ENCODE results near the gene CFLAR. TPM values are rescaled to one million over a fixed set of nuclear protein-coding genes. Genes with fewer than 3 reads are reported as not detected.
A peak's percentile ranks its signal among the peaks of the same experiment; 100 is the strongest.
"Not testable (repeated sequence)": the region's sequence is repeated elsewhere in the genome, so short reads cannot be mapped to it uniquely, and the experiment has no call there.

Gene CFLAR
- total and polyA plus RNA-seq, 5 donors: 134 to 310 (median 260) TPM

DNA sequence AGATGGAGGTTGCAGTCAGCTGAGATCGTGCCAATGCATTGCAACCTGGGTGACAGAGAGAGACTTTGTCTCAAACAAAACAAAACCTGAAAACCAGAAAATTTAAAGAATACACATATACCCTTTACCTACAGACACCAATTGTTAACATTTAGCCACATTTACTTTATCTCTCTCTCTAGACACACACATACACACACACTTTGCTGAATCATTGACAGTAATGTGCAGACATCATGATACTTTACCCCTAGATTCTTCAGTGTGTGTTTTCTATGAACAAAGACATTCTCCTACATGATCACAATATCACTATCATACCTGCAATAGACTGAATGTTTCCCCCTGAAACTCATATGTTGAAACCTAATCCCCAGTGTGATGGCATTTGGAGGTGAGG is 10.2 kb upstream of the CFLAR start:
- ATAC-seq (no peak), DNase-seq (no peak)
- H3K27me3 ChIP-seq (ENCODE audit: control insufficient read depth, insufficient read depth): no peaks in the 10 kb centered on the region
- 96% methylated on average over 1 of the region's 1 CpG for WGBS
- H3K4me3 ChIP-seq (ENCODE audit: low read length): no peak overlapping the region
- H3K27ac ChIP-seq (ENCODE audit: low read length): no peak overlapping the region
- no peaks in the 10 kb centered on the region for H3K9me3 ChIP-seq (ENCODE audit: control insufficient read depth, low read length)
- intact Hi-C loops (cut with DNase I): no loop called here
- H3K4me1 ChIP-seq (ENCODE audit: control insufficient read depth, insufficient read depth, low read length): no peaks in the 10 kb centered on the region

DNA sequence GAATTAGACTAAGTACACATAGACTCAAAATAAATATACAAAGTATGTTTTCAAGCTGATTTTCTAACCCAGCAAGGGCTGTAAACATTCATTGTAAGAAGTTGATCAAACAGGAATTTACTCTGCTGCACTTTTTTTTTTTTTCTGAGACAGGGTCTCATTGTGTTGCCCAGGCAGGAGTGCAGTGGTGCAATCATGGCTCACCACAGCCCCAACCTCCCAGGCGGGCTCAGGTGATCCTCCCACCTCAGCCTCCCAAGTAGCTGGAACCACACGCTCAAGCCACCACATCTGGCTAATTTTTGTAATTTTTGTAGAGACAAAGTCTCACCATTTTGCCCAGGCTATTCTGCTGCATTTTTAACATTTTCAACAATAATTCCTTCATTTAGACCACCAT is 8.3 kb upstream of the CFLAR start:
- H3K9me3 ChIP-seq (ENCODE audit: control insufficient read depth, low read length): no peaks in the 10 kb centered on the region
- ATAC-seq: no peak
- intact Hi-C loops (cut with DNase I): no loop called here
- H3K4me1 ChIP-seq (ENCODE audit: control insufficient read depth, insufficient read depth, low read length): no peaks in the 10 kb centered on the region
- DNase-seq: no peak
- no peaks in the 10 kb centered on the region for H3K27me3 ChIP-seq (ENCODE audit: control insufficient read depth, insufficient read depth)
- 96% methylated on average over 2 of the region's 2 CpGs for WGBS
- H3K27ac ChIP-seq (ENCODE audit: low read length): no peak overlapping the region
- H3K4me3 ChIP-seq (ENCODE audit: low read length): no peak overlapping the region

DNA sequence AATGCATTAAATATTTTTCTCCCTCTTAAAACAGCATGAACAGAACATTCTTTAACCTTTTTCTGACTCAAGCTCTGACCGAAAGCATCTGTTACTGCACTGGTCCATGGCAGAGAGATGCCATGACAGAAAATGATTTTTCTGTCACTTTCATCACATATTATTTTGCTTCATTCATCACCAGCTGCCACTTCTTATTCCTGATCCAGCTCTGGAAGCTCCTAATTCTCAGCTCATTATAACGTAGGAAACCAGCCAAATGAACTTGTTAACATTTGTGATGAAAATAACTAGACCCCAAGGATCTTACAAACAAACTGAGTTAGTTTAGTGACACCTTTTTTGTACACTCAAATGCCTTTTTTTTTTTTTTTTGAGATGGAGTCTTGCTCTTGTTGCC is 7.6 kb upstream of the CFLAR start:
- no peak for DNase-seq
- 84% methylated on average over 2 of the region's 2 CpGs for WGBS
- H3K9me3 ChIP-seq (ENCODE audit: control insufficient read depth, low read length): no peaks in the 10 kb centered on the region

DNA sequence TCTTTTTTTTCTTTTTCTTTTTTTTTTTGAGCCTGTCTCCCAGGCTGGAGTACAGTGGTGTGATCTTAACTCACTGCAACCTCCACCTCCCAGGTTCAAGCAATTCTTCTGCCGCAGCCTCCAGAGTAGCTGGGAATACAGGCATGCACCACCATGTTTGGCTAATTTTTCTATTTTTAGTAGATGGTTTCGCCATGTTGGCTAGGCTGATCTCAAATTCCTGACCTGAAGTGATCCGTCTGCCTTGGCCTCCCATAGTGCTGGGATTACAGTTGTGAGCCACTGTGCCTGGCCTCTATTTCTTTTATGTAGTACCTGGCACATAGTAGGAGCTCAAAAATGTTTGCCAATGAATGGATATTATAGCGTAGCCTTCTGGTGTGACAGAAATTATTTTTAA is 6.8 kb upstream of the CFLAR start:
- Histone ChIP-seq H3K9me3 (ENCODE audit: control insufficient read depth, low read length) (no peaks in the 10 kb centered on the region), H3K4me1 (ENCODE audit: control insufficient read depth, insufficient read depth, low read length) (no peaks in the 10 kb centered on the region), H3K27me3 (ENCODE audit: control insufficient read depth, insufficient read depth) (no peaks in the 10 kb centered on the region), H3K27ac (ENCODE audit: low read length) (no peak overlapping the region), H3K4me3 (ENCODE audit: low read length) (no peak overlapping the region)
- WGBS: 87% methylated on average over 4 of the region's 4 CpGs
- DNase-seq (no peak), ATAC-seq (no peak)
- intact Hi-C loops (cut with DNase I): no loop called here

More for the DNA sequence above, 7.6 kb upstream of the CFLAR start:
- Histone ChIP-seq H3K4me3 (ENCODE audit: low read length) (no peak overlapping the region), H3K4me1 (ENCODE audit: control insufficient read depth, insufficient read depth, low read length) (no peaks in the 10 kb centered on the region), H3K27me3 (ENCODE audit: control insufficient read depth, insufficient read depth) (no peaks in the 10 kb centered on the region), H3K27ac (ENCODE audit: low read length) (no peak overlapping the region)
- intact Hi-C loops (cut with DNase I): no loop called here
- ATAC-seq: no peak

DNA sequence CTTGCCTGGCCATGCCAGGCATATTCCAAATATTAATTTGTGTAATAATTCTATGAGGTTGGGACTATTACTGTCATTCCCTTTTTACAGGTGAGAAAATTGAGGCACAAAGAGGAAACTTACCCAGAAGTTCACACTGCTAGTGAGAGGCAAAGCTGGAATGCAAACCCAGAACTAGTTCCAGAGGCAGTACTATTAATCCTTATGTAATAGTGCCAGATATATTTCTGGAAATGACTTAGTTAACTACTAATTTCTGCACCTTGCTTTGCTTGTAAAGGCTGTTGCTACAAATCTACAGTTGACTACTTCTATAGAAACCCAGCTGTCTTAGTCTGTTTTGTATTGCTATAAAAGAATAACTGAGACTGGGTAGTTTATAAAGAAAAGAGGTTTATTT is 5.3 kb upstream of the CFLAR start:
- DNase-seq (no peak), ATAC-seq (no peak)
- no peaks in the 10 kb centered on the region for H3K9me3 ChIP-seq (ENCODE audit: control insufficient read depth, low read length)
- H3K27ac ChIP-seq (ENCODE audit: low read length): no peak overlapping the region
- H3K4me1 ChIP-seq (ENCODE audit: control insufficient read depth, insufficient read depth, low read length): peaks cover 2% of the 10 kb centered on the region
- no peaks in the 10 kb centered on the region for H3K27me3 ChIP-seq (ENCODE audit: control insufficient read depth, insufficient read depth)
- intact Hi-C loops (cut with DNase I): no loop called here
- H3K4me3 ChIP-seq (ENCODE audit: low read length): no peak overlapping the region

DNA sequence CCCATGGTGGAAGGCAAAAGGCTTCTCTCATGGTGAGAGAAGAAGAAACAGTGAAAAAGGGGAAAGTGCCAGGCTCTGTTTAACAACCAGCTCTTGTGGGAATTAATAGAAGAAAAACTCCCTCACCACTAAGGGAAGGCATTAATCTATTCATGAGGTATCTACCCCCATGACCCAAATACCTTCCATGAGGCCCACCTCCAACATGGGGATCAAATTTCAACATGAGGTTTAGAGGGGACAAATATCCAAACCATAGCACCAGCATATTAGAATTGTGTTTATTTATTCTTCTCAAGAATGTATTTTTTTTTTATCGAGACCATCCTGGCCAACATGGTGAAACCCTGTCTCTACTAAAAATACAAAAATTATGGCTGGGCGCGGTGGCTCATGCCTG is 4.9 kb upstream of the CFLAR start:
- Histone ChIP-seq H3K27ac (ENCODE audit: low read length) (no peak overlapping the region), H3K4me3 (ENCODE audit: low read length) (no peak overlapping the region), H3K4me1 (ENCODE audit: control insufficient read depth, insufficient read depth, low read length) (peaks cover 2% of the 10 kb centered on the region), H3K27me3 (ENCODE audit: control insufficient read depth, insufficient read depth) (no peaks in the 10 kb centered on the region), H3K9me3 (ENCODE audit: control insufficient read depth, low read length) (no peaks in the 10 kb centered on the region)
- ATAC-seq: no peak
- DNase-seq: no peak
- WGBS: 97% methylated on average over 3 of the region's 3 CpGs
- intact Hi-C loops (cut with DNase I): no loop called here

DNA sequence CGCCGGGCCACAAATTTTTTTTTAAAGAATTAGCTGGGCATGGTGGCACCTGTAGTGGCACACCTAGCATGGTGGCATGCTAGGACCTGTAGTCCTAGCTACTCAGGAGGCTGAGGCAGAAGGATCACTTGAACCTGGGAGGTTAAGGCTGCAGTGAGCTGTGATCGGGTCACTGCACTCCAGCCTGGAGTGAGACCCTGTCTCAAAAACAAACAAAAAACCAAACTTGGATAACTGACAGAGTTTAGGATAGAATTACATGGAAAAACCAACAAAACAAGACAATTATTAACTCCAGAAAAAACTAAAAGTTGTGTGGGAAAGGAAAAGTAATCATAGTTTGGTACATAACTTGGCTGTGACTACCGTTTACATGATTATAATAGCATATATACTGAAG is 1.6 kb upstream of the CFLAR start:
- 86% methylated on average over 4 of the region's 4 CpGs for WGBS
- Histone ChIP-seq H3K4me3 (ENCODE audit: low read length) (peak overlapping the region; percentile 16), H3K4me1 (ENCODE audit: control insufficient read depth, insufficient read depth, low read length) (peaks cover 2% of the 10 kb centered on the region), H3K27me3 (ENCODE audit: control insufficient read depth, insufficient read depth) (no peaks in the 10 kb centered on the region), H3K27ac (ENCODE audit: low read length) (no peak overlapping the region), H3K9me3 (ENCODE audit: control insufficient read depth, low read length) (no peaks in the 10 kb centered on the region)
- DNase-seq (no peak), ATAC-seq (no peak)
- intact Hi-C loops (cut with DNase I): no loop called here

DNA sequence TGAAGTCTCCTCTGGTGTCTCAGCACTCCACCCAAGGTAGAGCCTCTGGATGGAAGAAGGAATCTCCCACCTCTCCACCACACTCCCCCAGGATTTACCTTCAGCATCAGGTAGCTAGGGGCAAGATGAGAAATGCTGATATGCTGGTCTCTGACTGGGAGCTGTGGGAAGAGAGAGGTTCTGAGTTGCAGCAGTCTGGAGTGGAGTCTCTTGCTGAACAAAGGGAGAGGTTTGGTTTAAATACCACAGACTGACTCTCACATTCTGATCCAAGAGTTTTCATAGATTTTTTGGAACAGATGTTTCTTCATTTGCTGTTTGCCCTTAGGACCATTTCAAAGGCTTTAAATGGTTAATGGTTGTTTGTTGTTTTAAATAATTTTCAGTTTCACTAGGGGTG is 1.1 kb upstream of the CFLAR start:
- ATAC-seq (no peak), DNase-seq (no peak)
- Histone ChIP-seq H3K4me3 (ENCODE audit: low read length) (peak overlapping the region; percentile 16), H3K27ac (ENCODE audit: low read length) (peak overlapping the region; percentile 10), H3K9me3 (ENCODE audit: control insufficient read depth, low read length) (no peaks in the 10 kb centered on the region), H3K4me1 (ENCODE audit: control insufficient read depth, insufficient read depth, low read length) (peaks cover 2% of the 10 kb centered on the region), H3K27me3 (ENCODE audit: control insufficient read depth, insufficient read depth) (no peaks in the 10 kb centered on the region)
- intact Hi-C loops (cut with DNase I): loop anchor here in 3 of 4 donors (5.0 kb wide), 2 partner anchors 37 to 42 kb away; no protein-coding TSS in a partner anchor

DNA sequence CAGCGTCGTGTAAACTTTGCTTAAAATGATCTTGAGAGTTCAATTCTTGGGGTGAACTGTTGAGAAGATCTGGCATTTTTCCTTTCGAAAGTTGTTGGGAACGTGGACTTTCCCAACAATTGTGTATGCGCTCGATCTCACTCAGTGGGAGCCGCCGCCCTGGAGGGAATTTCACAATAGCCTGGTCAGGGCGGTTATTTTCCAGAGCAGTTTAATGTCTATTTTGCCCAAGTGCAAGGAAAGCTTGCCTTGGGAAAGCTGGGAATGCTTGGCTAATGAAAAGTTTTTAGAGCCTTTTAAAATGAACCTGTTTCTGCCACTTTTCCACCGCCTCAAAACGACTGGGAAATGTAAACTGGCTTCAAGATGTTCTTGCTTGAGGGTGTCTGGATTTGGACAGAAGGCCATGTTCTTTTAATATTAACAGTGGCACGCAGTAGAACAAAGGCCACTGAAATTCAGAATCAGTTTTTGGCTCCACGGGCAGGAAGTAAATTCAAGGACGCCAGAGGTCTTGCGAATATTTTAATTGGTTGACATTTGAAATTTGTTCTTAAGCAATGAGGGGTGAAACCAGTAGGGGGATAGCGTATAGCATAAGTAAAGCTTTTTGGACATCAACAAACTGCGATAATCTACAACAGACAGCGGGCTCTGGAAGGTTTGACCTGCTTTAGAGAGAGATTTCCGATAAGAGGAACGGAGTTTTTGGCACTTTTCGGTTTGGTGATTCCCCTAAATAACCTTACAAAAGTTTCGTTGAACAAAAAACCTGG is 1.2 kb downstream of the CFLAR start:
- Histone ChIP-seq H3K27me3 (ENCODE audit: control insufficient read depth, insufficient read depth) (no peaks in the 10 kb centered on the region), H3K27ac (ENCODE audit: low read length) (peak overlapping the region; percentile 97), H3K4me3 (ENCODE audit: low read length) (peak overlapping the region; percentile 77), H3K4me1 (ENCODE audit: control insufficient read depth, insufficient read depth, low read length) (peaks cover 3% of the 10 kb centered on the region), H3K9me3 (ENCODE audit: control insufficient read depth, low read length) (no peaks in the 10 kb centered on the region)
- peak in 2 of 3 donors; percentile 83 to 90 for DNase-seq
- ATAC-seq: peak; percentile 42 to 62
- intact Hi-C loops (cut with DNase I): loop anchor here in 3 of 4 donors (5.0 kb wide), 2 partner anchors 35 to 40 kb away; no protein-coding TSS in a partner anchor
- under 1% methylated on average over 22 of the region's 22 CpGs for WGBS

DNA sequence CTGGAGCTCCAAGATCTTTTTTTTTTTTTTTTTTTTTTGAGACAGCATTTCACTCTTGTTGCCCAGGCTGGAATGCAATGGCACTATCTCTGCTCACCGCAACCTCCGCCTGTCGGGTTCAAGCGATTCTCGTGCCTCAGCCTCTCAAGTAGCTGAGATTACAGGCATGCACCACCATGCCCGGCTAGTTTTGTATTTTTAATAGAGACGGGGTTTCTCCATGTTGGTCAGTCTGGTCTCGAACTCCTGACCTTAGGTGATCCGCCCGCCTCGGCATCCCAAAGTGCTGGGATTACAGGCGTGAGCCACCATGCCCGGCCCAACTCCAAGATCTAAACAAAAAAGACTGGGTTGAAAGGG is 1.8 kb downstream of the CFLAR start:
- WGBS: 14% methylated on average over 13 of the region's 13 CpGs
- peak overlapping the region; percentile 77 for H3K4me3 ChIP-seq (ENCODE audit: low read length)
- not testable (repeated sequence) for ATAC-seq; H3K4me1 ChIP-seq (ENCODE audit: control insufficient read depth, insufficient read depth, low read length); H3K9me3 ChIP-seq (ENCODE audit: control insufficient read depth, low read length); H3K27me3 ChIP-seq (ENCODE audit: control insufficient read depth, insufficient read depth)
- DNase-seq: peak in 2 of 3 donors; percentile 61 to 62
- peak overlapping the region; percentile 97 for H3K27ac ChIP-seq (ENCODE audit: low read length)
- intact Hi-C loops (cut with DNase I): loop anchor here in 3 of 4 donors (5.0 kb wide), 2 partner anchors 35 to 40 kb away; no protein-coding TSS in a partner anchor

DNA sequence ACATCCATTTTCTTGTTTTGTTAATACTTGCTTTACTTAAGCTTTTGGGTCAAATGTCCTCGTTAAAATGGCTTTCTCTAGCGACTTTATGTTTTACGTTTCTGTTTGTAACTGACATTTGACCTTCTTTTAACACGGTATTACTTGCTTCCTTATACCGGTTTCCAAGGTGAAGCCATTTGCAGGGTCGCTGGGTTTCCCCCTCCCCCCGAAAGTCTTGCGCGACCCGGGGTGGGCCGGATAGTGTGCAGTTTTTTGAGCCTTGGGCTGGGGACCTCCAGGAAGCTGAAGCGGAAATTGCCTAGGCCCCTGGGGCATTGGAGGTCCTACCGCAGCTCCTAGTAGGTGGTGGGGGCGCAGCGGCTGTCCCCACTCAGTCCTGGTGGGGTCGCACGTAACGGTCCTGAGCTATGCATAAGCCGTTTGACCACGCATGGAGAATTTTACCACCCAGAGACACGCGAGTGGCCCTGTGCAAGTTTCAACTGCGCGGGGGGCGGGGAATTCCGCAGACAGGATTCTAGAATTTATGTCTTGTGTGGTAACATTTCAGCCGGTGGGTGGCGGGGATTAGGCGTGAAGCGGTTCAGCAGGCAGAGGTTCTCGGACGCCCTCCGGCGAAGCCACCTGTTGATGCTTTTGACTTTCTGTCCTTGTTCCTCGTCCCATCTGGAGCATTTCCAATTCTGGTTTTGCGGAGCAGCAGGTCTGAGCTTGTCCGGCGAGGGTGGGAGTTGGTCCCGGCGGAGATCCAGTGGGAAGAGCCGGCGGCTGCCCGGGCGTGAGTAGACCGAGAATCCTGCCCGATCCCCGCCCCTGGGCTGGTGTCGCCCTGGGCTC is 2.4 kb downstream of the CFLAR start:
- peak overlapping the region; percentile 97 for H3K27ac ChIP-seq (ENCODE audit: low read length)
- no peaks in the 10 kb centered on the region for H3K9me3 ChIP-seq (ENCODE audit: control insufficient read depth, low read length)
- 1% methylated on average over 48 of the region's 48 CpGs for WGBS
- ATAC-seq: peak; percentile 48 to 50
- peak overlapping the region; percentile 77 for H3K4me3 ChIP-seq (ENCODE audit: low read length)
- H3K4me1 ChIP-seq (ENCODE audit: control insufficient read depth, insufficient read depth, low read length): peaks cover 7% of the 10 kb centered on the region
- intact Hi-C loops (cut with DNase I): loop anchor here in 3 of 4 donors (5.0 kb wide), 2 partner anchors 34 to 39 kb away; no protein-coding TSS in a partner anchor
- no peaks in the 10 kb centered on the region for H3K27me3 ChIP-seq (ENCODE audit: control insufficient read depth, insufficient read depth)
- DNase-seq: peak; percentile 89 to 95 (median 93)

All from right cardiac atrium (tissue), 5 donors.